ENCODE measurements around the gene KCNH6.

The KCNH6 gene

GRCh38 chr17:63512388-63512787 lies 10.8 kb upstream of the KCNH6 start:
- no peak for DNase-seq (ENCODE audit: low read depth in 3 of 3, low spot score in 1 of 3)

DNA sequence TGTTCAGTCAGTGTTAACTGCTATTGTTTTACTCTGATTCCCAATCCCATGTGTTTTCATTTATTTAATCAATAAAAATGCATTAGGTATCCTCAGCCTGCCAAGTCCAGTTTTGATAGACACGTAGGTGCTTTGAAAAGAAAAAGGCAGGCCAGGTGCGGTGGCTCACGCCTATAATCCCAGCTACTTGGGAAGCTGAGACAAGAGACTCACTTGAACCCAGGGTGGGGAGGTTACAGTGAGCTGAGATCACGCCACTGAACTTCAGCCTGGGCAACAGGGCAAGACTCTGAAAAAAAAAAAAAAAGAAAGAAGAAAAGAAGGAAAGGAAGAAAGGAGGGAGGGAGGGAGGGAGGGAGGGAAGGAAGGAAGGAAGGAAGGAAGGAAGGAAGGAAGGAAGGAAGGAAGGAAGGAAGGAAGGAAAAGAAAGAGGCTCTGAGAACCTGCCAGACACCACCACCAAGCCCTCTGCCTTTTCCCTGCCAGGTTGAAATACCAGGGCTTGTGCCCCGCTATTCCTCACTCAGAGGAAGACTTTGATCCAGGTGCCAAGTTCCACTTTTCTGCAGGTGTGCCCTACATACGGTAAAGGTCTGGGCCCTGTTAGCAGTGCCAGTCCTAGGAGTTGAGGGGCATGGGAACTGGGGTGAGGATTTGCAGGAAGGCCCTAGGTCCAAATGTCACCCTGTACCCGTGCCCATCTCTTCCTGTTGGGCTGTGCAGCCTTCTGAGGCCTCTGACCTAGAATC lies 10.1 kb upstream of the KCNH6 start:
- DNase-seq (ENCODE audit: low read depth in 3 of 3, low spot score in 1 of 3): no peak

GRCh38 chr17:63514477-63514876 lies 8.7 kb upstream of the KCNH6 start:
- DNase-seq (ENCODE audit: low read depth in 3 of 3, low spot score in 1 of 3): no peak

GRCh38 chr17:63514974-63515373 lies 8.2 kb upstream of the KCNH6 start:
- no peak for DNase-seq (ENCODE audit: low read depth in 3 of 3, low spot score in 1 of 3)

DNA sequence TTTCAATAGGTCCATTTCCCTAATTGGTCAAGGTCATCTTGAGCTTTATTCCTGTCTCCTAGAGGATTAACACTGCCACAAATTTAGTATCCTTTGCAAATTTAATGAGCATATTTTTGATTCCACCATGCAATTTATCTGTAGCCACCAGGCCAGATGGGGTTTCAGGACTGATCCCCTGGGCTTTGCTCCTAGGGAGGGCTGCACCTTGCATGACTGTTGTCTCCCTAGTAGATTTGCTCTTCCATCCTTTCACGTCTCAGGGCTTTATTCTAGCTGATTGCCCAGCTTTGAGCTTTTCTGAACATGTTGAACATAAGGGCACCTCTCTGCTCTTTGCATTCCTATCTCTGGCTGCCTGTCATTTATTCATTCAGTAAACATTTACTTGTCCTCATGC lies 7.7 kb upstream of the KCNH6 start:
- no peak for DNase-seq (ENCODE audit: low read depth in 3 of 3, low spot score in 1 of 3)

GRCh38 chr17:63516910-63517824 lies 6.0 kb upstream of the KCNH6 start:
- no peak for DNase-seq (ENCODE audit: low read depth in 3 of 3, low spot score in 1 of 3)

GRCh38 chr17:63517825-63518534 lies 5.2 kb upstream of the KCNH6 start:
- no peak for DNase-seq (ENCODE audit: low read depth in 3 of 3, low spot score in 1 of 3)

GRCh38 chr17:63519116-63519881 lies 3.9 kb upstream of the KCNH6 start:
- no peak for DNase-seq (ENCODE audit: low read depth in 3 of 3, low spot score in 1 of 3)

DNA sequence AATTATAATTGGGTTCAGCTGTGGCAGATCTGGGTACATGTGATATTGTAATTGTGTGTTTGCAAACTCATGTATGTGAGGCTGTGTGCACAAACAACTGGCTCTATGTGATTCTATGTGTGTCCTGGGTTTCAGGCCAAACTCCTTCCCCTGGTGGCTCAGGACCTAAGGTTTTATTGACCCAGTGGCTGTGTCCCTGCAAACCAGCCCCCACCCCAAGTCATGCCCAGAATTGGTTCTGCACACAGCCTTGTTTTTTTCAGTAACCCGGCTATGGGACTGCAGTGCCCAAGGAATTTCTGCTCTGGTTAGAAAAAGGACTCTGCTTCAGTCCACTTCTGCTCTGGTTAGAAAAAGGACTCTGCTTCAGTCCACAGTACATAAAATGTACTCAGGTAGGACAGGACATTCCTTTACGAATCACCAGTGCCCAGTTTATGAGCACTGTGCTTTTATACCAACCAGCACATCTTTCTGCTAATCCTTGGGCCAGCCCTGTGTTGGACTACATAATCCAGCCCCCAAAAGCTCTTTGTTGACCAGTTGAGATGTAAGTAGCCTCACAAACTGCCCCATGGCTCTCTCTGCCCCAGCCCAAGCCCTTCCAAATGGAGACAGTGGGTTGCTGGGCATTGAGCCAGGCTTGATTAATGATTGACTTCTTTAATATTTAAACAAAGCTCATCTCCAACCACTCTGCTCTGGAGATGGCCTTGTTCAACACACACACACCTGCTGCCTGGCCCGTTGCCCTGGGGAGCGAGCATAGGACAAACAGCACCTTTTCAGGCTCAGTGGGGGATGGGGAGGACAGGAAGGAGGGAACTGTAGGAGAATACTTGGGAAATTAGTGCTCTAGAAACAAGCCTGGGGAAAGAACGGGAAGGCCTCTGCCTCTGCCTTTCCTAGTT lies 2.9 kb upstream of the KCNH6 start:
- no peak for DNase-seq (ENCODE audit: low read depth in 3 of 3, low spot score in 1 of 3)

- no peak for DNase-seq (ENCODE audit: low read depth in 3 of 3, low spot score in 1 of 3)
Measured at GRCh38 chr17:63524051-63524450, 893 bp downstream of the KCNH6 start.

DNA sequence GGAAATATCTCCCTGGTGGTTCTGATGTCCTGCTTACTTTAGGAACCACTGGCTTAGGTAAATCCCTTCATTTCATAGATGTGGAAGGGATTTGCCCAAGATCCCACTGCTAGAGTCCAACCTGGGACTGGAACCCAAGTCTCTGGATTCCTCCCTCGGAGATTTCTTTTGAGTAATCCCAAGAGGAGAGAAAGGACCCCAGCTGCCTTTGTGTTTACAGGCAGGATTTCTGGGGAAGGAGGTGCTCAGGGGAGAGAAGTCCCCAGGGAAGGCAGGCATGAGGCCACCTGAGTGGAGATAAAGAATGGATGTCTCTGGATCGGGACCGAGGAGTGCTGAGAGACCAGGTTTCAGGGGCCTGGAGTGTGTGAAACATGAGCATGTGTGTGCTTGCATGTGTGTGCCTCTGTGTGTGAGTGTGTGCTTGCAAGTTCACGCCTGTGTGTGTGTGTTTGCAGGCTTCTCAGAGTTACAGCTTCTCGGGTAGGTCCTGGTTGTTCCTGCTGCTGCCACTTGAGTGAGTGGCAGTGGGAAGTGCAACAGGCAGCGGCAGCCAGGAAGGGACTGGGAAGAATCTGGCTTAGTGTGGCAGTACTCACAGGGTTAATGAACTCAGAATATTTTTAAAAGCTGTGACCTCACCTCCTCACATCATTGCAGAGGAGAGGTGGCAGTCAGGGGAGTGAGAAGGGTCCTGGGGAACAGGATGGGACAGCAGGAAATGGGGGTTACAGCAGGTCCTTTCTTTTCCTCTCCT lies 2.2 kb downstream of the KCNH6 start:
- DNase-seq (ENCODE audit: low read depth in 3 of 3, low spot score in 1 of 3): no peak

GRCh38 chr17:63526861-63527260 lies 3.7 kb downstream of the KCNH6 start:
- no peak for DNase-seq (ENCODE audit: low read depth in 3 of 3, low spot score in 1 of 3)

GRCh38 chr17:63528183-63528582 lies 5.0 kb downstream of the KCNH6 start:
- DNase-seq (ENCODE audit: low read depth in 3 of 3, low spot score in 1 of 3): no peak

- DNase-seq (ENCODE audit: low read depth in 3 of 3, low spot score in 1 of 3): no peak
Measured at GRCh38 chr17:63529711-63530556, 6.8 kb downstream of the KCNH6 start.

- DNase-seq (ENCODE audit: low read depth in 3 of 3, low spot score in 1 of 3): no peak
Measured at GRCh38 chr17:63530557-63531021, 7.4 kb downstream of the KCNH6 start.

DNA sequence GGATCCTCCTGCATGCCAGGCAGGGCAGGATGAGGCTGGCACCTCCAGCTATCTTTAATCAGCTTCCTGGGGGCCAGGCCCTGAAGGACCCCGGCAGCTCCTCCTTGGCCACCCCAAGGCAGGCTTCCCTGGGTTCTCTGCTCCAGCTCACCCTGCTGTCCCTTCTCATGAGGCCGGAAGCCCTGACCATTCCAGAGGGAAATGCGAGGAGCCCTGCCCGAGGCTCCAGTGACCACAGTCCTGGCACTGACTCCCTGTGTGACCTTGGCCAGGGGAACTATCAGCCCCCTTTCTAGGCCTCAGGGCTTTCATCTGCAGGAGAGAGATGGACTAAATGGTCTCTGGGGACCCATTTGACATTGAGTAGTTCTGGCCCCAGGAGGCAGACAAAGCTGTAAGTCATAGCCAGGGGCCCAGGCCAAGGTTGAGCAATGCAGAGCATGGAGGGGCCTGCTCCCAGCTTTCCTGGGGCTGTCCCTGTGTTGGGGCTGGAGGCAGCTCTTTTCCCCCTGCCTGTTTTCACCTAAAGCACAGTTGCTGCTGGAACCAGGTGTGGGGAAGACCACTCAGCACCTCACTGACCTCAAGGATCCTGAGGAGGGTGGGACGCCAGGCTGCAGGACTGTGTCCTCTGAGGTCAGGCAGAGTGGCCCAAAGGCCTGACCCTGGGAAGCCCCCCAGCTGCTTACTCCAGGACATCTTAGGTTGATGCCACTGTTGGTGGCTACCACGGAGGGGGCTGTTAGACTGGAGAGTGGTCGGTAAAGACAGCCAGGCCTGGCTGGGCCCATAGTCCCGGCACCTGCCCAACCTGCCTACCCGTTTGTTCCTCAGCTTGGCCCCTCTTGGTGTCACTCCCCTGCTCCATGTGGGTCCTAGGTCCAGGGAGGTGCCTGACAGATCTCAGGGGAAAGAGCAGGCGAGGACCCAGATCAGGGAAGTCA lies 8.1 kb downstream of the KCNH6 start:
- no peak for DNase-seq (ENCODE audit: low read depth in 3 of 3, low spot score in 1 of 3)

- no peak for DNase-seq (ENCODE audit: low read depth in 3 of 3, low spot score in 1 of 3)
Measured at GRCh38 chr17:63533433-63534077, 10.4 kb downstream of the KCNH6 start.

Data from stimulated activated CD4-positive, alpha-beta T cell treated with anti-CD3 and anti-CD28 coated beads, TNF-alpha, amount 100 ng/mL, for 1 hour (primary cell).